GM23338 (cell line): ENCODE measurements around the gene NHS. TPM values are rescaled to one million over a fixed set of nuclear protein-coding genes. Genes with fewer than 3 reads are reported as not detected.

ENCODE experiments used
- ATAC-seq: fragments of 200-7000 bp; cut with Tn5 transposase; 3 replicates; pipeline ENCODE4 v1.9.1; 2020
- DNase-seq: peaks from one replicate; pipeline ENCODE4 v3.0.0-alpha.2; 2015; ENCODE audit warnings: low spot score
- H2AFZ ChIP-seq: fragments of 200-600 bp; sonication (generic); 2 replicates; pipeline ENCODE4 v1.8.0; 2016; ENCODE audit warnings: antibody characterized with exemption, mild to moderate bottlenecking, moderate library complexity
- H3F3A ChIP-seq: fragments of 200-600 bp; sonication (generic); replicated peaks from 2 replicates; pipeline ENCODE4 v1.8.0; 2017; ENCODE audit warnings: antibody characterized with exemption, mixed run types, low read depth
- H3K27ac ChIP-seq: fragments of 200-600 bp; sonication (generic); 2 replicates; pipeline ENCODE4 v1.6.1; 2016; ENCODE audit warnings: low read depth
- H3K27me3 ChIP-seq: fragments of 200-600 bp; sonication (generic); 2 replicates; pipeline ENCODE4 v1.8.0; 2016; ENCODE audit warnings: mild to moderate bottlenecking, mixed run types, moderate library complexity; ENCODE audit not compliant: insufficient read depth
- H3K36me3 ChIP-seq: fragments of 200-600 bp; sonication (generic); 2 replicates; pipeline ENCODE4 v1.8.0; 2016; ENCODE audit warnings: mild to moderate bottlenecking; ENCODE audit not compliant: insufficient read depth
- H3K4me1 ChIP-seq: fragments of 200-600 bp; sonication (generic); 2 replicates; pipeline ENCODE4 v1.8.0; 2016; ENCODE audit warnings: mild to moderate bottlenecking, moderate library complexity; ENCODE audit not compliant: insufficient read depth
- H3K4me2 ChIP-seq: fragments of 200-600 bp; sonication (generic); 2 replicates; pipeline ENCODE4 v1.7.1; 2017; ENCODE audit warnings: mixed run types
- H3K4me3 ChIP-seq: fragments of 200-600 bp; sonication (generic); 2 replicates; pipeline ENCODE4 v1.6.1; 2016; ENCODE audit warnings: mixed run types
- H3K79me2 ChIP-seq: fragments of 200-600 bp; sonication (generic); replicated peaks from 2 replicates; pipeline ENCODE4 v1.8.0; 2017; ENCODE audit warnings: mild to moderate bottlenecking; ENCODE audit not compliant: insufficient read depth
- H3K9me2 ChIP-seq: fragments of 200-600 bp; sonication (generic); 2 replicates; pipeline ENCODE4 v1.8.0; 2017; ENCODE audit not compliant: insufficient read depth
- H4K20me1 ChIP-seq: fragments of 200-600 bp; sonication (generic); replicated peaks from 2 replicates; pipeline ENCODE4 v1.8.0; 2017; ENCODE audit warnings: mild to moderate bottlenecking; ENCODE audit not compliant: insufficient read depth
- H3K27ac Mint-ChIP-seq: 2 replicates; pipeline ENCODE4 v1.8.0; 2020; ENCODE audit warnings: inconsistent platforms, mild to moderate bottlenecking, moderate library complexity, mixed read lengths
- H3K27me3 Mint-ChIP-seq: 3 replicates; pipeline ENCODE4 v1.8.0; 2022; ENCODE audit warnings: low read depth, mild to moderate bottlenecking, moderate library complexity, mixed read lengths, inconsistent platforms; ENCODE audit not compliant: insufficient read depth, poor library complexity
- H3K36me3 Mint-ChIP-seq: 3 replicates; pipeline ENCODE4 v1.8.0; 2021; ENCODE audit warnings: low read depth, mild to moderate bottlenecking, inconsistent platforms, moderate library complexity, mixed read lengths
- H3K4me1 Mint-ChIP-seq: 3 replicates; pipeline ENCODE4 v1.8.0; 2020; ENCODE audit warnings: mild to moderate bottlenecking, inconsistent platforms, mixed read lengths
- H3K4me3 Mint-ChIP-seq: 3 replicates; pipeline ENCODE4 v1.8.0; 2021; ENCODE audit warnings: moderate library complexity, mild to moderate bottlenecking, inconsistent platforms, mixed read lengths
- H3K9me3 Mint-ChIP-seq: 3 replicates; pipeline ENCODE4 v1.8.0; 2020; ENCODE audit warnings: moderate library complexity, mild to moderate bottlenecking, inconsistent platforms, mixed read lengths
- polyA plus RNA-seq: library from polyadenylated mRNA; unstranded; fragments of >200 nt; fragmentation: Nextera tagmentation; extraction: Ambion mirVana; gene quantifications from 2 replicates; pipeline ENCODE4 v1.2.1, GENCODE V29; 2016
- total RNA-seq: library from RNA; depleted of rRNA; stranded (reverse); fragments of >200 nt; shearing (Covaris generic); gene quantifications from 2 replicates; pipeline ENCODE4 v1.2.3, GENCODE V29; 2014
- TF ChIP-seq, protein P1 (sequence below): fragments of 250-450 bp; sonication (Bioruptor Pico); IDR thresholded peaks from 2 replicates; pipeline ENCODE4 v1.5.0; 2020; ENCODE audit warnings: mild to moderate bottlenecking, moderate library complexity
- TF ChIP-seq, protein P2 (sequence below): IDR thresholded peaks from one replicate; pipeline ENCODE4 v1.6.1; 2018; ENCODE audit warnings: antibody characterized with exemption; ENCODE audit not compliant: unreplicated experiment

Gene NHS
- total and polyA plus RNA-seq, 2 experiments from 2014 or later: 1.8 to 8.2 TPM

DNA sequence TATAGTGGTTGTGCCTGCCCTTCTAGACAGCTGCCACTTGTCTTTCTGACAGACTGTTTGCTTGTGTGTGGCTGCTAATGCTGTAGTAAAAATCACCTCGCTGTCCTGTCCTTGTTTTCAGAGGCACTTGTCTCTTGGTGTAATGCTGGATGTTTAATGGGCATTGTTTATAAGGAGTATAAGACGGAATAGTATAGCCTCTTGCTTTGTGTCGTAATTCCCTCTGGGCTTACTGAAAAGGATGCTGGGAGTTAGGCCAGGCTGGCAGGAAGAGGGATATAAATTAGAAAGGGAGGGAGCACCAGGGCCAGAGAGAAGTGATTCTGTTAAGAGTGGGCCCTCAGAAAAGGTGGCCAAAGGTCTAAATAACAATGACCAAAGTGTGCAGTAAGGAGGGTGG lies 29.0 kb downstream of the NHS start (continued):
- TF ChIP-seq, protein P1, sequence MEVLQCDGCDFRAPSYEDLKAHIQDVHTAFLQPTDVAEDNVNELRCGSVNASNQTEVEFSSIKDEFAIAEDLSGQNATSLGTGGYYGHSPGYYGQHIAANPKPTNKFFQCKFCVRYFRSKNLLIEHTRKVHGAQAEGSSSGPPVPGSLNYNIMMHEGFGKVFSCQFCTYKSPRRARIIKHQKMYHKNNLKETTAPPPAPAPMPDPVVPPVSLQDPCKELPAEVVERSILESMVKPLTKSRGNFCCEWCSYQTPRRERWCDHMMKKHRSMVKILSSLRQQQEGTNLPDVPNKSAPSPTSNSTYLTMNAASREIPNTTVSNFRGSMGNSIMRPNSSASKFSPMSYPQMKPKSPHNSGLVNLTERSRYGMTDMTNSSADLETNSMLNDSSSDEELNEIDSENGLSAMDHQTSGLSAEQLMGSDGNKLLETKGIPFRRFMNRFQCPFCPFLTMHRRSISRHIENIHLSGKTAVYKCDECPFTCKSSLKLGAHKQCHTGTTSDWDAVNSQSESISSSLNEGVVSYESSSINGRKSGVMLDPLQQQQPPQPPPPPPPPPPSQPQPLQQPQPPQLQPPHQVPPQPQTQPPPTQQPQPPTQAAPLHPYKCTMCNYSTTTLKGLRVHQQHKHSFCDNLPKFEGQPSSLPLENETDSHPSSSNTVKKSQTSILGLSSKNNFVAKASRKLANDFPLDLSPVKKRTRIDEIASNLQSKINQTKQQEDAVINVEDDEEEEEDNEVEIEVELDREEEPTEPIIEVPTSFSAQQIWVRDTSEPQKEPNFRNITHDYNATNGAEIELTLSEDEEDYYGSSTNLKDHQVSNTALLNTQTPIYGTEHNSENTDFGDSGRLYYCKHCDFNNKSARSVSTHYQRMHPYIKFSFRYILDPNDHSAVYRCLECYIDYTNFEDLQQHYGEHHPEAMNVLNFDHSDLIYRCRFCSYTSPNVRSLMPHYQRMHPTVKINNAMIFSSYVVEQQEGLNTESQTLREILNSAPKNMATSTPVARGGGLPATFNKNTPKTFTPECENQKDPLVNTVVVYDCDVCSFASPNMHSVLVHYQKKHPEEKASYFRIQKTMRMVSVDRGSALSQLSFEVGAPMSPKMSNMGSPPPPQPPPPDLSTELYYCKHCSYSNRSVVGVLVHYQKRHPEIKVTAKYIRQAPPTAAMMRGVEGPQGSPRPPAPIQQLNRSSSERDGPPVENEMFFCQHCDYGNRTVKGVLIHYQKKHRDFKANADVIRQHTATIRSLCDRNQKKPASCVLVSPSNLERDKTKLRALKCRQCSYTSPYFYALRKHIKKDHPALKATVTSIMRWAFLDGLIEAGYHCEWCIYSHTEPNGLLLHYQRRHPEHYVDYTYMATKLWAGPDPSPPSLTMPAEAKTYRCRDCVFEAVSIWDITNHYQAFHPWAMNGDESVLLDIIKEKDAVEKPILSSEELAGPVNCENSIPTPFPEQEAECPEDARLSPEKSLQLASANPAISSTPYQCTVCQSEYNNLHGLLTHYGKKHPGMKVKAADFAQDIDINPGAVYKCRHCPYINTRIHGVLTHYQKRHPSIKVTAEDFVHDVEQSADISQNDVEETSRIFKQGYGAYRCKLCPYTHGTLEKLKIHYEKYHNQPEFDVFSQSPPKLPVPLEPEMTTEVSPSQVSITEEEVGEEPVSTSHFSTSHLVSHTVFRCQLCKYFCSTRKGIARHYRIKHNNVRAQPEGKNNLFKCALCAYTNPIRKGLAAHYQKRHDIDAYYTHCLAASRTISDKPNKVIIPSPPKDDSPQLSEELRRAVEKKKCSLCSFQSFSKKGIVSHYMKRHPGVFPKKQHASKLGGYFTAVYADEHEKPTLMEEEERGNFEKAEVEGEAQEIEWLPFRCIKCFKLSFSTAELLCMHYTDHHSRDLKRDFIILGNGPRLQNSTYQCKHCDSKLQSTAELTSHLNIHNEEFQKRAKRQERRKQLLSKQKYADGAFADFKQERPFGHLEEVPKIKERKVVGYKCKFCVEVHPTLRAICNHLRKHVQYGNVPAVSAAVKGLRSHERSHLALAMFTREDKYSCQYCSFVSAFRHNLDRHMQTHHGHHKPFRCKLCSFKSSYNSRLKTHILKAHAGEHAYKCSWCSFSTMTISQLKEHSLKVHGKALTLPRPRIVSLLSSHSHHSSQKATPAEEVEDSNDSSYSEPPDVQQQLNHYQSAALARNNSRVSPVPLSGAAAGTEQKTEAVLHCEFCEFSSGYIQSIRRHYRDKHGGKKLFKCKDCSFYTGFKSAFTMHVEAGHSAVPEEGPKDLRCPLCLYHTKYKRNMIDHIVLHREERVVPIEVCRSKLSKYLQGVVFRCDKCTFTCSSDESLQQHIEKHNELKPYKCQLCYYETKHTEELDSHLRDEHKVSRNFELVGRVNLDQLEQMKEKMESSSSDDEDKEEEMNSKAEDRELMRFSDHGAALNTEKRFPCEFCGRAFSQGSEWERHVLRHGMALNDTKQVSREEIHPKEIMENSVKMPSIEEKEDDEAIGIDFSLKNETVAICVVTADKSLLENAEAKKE (CRISPR knock-in tag): no peak

DNA sequence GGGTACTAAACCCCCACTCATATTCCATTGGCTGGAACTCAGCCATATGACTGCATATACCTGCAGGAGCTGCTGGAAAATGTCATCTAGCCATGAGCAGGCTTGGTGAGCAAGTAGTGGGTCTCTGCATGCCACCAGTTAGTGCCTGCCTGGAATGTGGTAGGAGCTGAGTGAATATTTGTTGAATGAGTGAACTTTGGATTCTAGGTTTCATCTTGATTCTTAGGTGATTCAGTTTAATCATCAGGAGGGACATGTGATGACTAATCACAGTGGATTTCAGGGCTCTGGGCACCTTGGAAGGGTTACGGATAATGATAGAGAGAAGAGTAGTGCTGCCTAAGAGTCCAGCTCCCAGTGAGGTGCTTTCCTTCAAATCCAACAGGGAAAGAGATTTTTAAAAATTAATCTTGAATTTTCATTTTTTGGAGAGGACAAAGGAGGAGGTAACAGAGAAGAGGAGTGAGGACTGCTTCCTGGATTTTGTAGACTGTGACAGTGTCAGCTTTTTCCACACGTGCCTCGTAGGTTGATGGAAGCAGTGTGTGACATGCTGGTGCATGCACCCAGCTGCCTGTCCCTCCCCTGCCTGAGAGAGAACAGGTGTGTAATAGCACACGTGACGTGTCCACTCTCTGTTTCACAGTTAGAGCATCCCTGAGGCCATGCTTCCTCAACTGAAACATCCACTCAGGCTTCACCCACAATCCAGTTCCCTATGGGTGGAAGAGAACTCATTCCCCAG lies 30.4 kb downstream of the NHS start:
- no peak for ATAC-seq
- H3K79me2 ChIP-seq: no peaks in the 10 kb centered on the region
- H3K4me2 ChIP-seq: no peak overlapping the region

More for the DNA sequence above, 30.4 kb downstream of the NHS start:
- no peaks in the 10 kb centered on the region for H3K9me2 ChIP-seq
- TF ChIP-seq, protein P2, sequence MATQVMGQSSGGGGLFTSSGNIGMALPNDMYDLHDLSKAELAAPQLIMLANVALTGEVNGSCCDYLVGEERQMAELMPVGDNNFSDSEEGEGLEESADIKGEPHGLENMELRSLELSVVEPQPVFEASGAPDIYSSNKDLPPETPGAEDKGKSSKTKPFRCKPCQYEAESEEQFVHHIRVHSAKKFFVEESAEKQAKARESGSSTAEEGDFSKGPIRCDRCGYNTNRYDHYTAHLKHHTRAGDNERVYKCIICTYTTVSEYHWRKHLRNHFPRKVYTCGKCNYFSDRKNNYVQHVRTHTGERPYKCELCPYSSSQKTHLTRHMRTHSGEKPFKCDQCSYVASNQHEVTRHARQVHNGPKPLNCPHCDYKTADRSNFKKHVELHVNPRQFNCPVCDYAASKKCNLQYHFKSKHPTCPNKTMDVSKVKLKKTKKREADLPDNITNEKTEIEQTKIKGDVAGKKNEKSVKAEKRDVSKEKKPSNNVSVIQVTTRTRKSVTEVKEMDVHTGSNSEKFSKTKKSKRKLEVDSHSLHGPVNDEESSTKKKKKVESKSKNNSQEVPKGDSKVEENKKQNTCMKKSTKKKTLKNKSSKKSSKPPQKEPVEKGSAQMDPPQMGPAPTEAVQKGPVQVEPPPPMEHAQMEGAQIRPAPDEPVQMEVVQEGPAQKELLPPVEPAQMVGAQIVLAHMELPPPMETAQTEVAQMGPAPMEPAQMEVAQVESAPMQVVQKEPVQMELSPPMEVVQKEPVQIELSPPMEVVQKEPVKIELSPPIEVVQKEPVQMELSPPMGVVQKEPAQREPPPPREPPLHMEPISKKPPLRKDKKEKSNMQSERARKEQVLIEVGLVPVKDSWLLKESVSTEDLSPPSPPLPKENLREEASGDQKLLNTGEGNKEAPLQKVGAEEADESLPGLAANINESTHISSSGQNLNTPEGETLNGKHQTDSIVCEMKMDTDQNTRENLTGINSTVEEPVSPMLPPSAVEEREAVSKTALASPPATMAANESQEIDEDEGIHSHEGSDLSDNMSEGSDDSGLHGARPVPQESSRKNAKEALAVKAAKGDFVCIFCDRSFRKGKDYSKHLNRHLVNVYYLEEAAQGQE: no peak
- Mint-ChIP-seq H3K4me1 (peaks cover 21% of the 10 kb centered on the region), H3K9me3 (no peaks in the 10 kb centered on the region), H3K27ac (no peak overlapping the region), H3K36me3 (no peaks in the 10 kb centered on the region), H3K4me3 (no peak overlapping the region), H3K27me3 (peaks cover 3% of the 10 kb centered on the region)
- H2AFZ ChIP-seq: no peak overlapping the region
- no peak overlapping the region for H3K4me3 ChIP-seq
- H3K27ac ChIP-seq: no peak overlapping the region
- no peaks in the 10 kb centered on the region for H3K36me3 ChIP-seq
- peaks cover 14% of the 10 kb centered on the region for H3K4me1 ChIP-seq
- H3K27me3 ChIP-seq: peaks cover 4% of the 10 kb centered on the region
- no peaks in the 10 kb centered on the region for H3F3A ChIP-seq
- no peaks in the 10 kb centered on the region for H4K20me1 ChIP-seq
- DNase-seq: no peak
